ENCODE measurements around the gene CHCHD10.

The CHCHD10 gene

DNA sequence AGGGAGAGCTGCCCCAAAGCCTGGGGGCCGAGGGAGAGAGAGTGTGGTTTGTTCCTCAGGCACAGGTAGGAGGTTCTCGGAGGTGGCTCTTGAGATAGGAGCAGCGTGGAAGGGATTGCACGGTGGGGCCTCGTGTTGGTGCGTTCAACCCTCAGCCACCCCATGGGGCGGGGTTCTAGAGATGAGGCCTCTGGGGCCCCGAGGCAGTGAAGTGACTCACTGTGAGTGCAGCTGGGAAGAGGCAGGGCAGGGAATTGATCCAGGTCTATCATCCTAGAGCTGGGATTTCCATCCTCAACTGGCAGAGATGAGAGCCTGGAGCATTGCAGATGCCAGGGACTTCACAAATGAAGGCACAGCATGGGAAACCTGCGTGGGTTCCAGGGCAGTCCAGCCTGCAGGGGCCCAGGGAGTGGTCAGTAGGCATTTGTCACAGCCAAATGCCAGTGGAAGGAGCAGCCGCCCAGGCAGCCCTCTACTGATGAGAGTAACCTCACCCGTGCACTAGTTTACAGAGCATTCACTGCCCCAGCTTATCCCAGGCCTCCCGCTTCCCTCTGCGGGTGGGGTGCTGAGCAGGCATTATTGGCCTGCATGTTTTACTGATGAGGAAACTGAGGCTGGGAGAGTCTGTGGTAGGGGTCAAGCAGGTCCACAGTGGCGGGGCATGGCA lies 13.9 kb upstream of the CHCHD10 start:
- TF ChIP-seq, protein P1, sequence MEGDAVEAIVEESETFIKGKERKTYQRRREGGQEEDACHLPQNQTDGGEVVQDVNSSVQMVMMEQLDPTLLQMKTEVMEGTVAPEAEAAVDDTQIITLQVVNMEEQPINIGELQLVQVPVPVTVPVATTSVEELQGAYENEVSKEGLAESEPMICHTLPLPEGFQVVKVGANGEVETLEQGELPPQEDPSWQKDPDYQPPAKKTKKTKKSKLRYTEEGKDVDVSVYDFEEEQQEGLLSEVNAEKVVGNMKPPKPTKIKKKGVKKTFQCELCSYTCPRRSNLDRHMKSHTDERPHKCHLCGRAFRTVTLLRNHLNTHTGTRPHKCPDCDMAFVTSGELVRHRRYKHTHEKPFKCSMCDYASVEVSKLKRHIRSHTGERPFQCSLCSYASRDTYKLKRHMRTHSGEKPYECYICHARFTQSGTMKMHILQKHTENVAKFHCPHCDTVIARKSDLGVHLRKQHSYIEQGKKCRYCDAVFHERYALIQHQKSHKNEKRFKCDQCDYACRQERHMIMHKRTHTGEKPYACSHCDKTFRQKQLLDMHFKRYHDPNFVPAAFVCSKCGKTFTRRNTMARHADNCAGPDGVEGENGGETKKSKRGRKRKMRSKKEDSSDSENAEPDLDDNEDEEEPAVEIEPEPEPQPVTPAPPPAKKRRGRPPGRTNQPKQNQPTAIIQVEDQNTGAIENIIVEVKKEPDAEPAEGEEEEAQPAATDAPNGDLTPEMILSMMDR (IDR thresholded peaks at IDR 0.05) = no peak
- Histone ChIP-seq H3K4me3 (ENCODE audit: low read depth in 1 of 2, low read length in 1 of 2) (no peak overlapping the region), H3K4me1 (ENCODE audit: control insufficient read depth in 1 of 2, insufficient read depth in 1 of 2, low read depth in 1 of 2, low read length in 1 of 2) (peaks cover 4 to 6% of the 10 kb centered on the region in 2 experiments), H3K9me3 (no peaks in the 10 kb centered on the region), H3K36me3 (no peaks in the 10 kb centered on the region), H3K27ac (no peak overlapping the region), H3K27me3 (no peaks in the 10 kb centered on the region)

DNA sequence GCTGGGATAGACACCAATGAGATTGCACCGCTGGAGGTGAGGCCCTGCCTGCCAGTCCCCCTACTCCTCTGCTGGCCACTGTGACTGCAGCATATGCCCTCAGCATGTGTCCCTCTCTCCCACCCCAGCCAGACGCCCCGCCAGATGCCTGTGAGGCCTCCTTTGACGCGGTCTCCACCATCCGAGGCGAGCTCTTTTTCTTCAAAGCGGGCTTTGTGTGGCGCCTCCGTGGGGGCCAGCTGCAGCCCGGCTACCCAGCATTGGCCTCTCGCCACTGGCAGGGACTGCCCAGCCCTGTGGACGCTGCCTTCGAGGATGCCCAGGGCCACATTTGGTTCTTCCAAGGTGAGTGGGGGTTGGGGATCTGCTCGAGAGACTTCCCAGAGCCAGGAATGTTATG lies 13.3 kb upstream of the CHCHD10 start:
- TF ChIP-seq, protein P1 (IDR thresholded peaks at IDR 0.05) = no peak

DNA sequence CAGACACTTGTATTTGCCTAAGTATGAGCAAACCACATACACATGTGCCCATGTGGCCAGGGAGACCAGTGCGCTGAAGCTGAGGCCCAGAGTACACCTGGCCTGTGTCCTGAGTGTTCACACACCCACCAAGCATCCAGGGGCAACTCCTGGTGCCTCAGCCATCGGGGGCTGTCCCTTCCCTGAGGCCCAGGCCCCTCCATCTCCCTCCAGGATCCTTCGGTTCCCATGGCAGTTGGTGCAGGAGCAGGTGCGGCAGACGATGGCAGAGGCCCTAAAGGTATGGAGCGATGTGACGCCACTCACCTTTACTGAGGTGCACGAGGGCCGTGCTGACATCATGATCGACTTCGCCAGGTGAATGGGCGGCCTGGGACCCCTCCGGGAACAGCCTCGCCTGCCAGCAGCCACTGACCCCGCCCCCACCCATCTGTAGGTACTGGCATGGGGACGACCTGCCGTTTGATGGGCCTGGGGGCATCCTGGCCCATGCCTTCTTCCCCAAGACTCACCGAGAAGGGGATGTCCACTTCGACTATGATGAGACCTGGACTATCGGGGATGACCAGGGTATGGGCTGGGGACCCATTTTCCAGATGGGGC lies 12.5 kb upstream of the CHCHD10 start:
- no peaks in the 10 kb centered on the region for H3K36me3 ChIP-seq
- H3K27me3 ChIP-seq = peaks cover 9% of the 10 kb centered on the region
- TF ChIP-seq, protein P1 (IDR thresholded peaks at IDR 0.05) = no peak
- no peaks in the 10 kb centered on the region for H3K9me3 ChIP-seq
- H3K4me1 ChIP-seq (ENCODE audit: control insufficient read depth in 1 of 2, insufficient read depth in 1 of 2, low read depth in 1 of 2, low read length in 1 of 2) = no peaks in the 10 kb centered on the region
- H3K4me3 ChIP-seq (ENCODE audit: low read depth in 1 of 2, low read length in 1 of 2) = no peak overlapping the region
- no peak overlapping the region for H3K27ac ChIP-seq

More for the DNA sequence above, 13.3 kb upstream of the CHCHD10 start:
- no peak overlapping the region for H3K4me3 ChIP-seq (ENCODE audit: low read depth in 1 of 2, low read length in 1 of 2)
- H3K4me1 ChIP-seq (ENCODE audit: control insufficient read depth in 1 of 2, insufficient read depth in 1 of 2, low read depth in 1 of 2, low read length in 1 of 2) = peaks cover 0 to under 1% of the 10 kb centered on the region in 2 experiments
- H3K27me3 ChIP-seq = peaks cover under 1% of the 10 kb centered on the region
- no peak overlapping the region for H3K27ac ChIP-seq
- H3K36me3 ChIP-seq = no peaks in the 10 kb centered on the region
- no peaks in the 10 kb centered on the region for H3K9me3 ChIP-seq

DNA sequence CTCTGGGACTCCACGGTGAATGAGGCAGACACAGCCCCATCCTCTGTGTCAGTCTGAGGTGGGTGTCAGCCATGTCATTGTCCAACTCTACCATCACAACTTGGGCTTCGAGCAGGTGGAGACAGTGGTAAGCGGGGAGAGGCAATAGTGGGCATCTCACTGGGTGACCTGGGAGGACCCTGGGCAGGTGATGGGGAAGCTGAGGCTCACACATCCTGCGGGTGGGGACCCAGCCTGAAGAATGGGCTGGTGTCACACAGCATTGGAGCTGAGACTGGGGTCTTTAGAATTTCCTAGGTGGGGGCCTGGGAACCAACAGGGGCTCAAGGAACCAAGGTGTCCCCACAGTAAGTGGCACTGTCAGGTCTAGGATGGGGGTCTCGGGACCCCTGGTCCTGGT lies 12.0 kb upstream of the CHCHD10 start:
- Histone ChIP-seq H3K36me3 (no peaks in the 10 kb centered on the region), H3K27me3 (peaks cover 14% of the 10 kb centered on the region), H3K4me1 (ENCODE audit: control insufficient read depth in 1 of 2, insufficient read depth in 1 of 2, low read depth in 1 of 2, low read length in 1 of 2) (no peaks in the 10 kb centered on the region), H3K27ac (no peak overlapping the region), H3K9me3 (no peaks in the 10 kb centered on the region), H3K4me3 (ENCODE audit: low read depth in 1 of 2, low read length in 1 of 2) (no peak overlapping the region)
- TF ChIP-seq, protein P1 (IDR thresholded peaks at IDR 0.05) = no peak

DNA sequence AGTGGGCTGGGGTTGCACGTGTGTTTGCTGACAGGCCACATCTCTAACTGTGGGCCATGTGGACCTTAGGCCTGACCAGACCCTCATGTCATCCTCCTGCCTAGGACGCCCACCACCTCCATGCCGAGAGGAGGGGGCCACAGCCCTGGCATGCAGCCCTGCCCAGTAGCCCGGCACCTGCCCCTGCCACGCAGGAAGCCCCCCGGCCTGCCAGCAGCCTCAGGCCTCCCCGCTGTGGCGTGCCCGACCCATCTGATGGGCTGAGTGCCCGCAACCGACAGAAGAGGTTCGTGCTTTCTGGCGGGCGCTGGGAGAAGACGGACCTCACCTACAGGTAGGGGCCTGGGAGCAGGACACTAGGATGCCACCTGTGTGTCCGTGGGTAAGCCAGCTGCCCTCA lies 11.3 kb upstream of the CHCHD10 start:
- Histone ChIP-seq H3K4me1 (ENCODE audit: control insufficient read depth in 1 of 2, insufficient read depth in 1 of 2, low read depth in 1 of 2, low read length in 1 of 2) (no peaks in the 10 kb centered on the region), H3K36me3 (no peaks in the 10 kb centered on the region), H3K27me3 (peaks cover 20% of the 10 kb centered on the region), H3K4me3 (ENCODE audit: low read depth in 1 of 2, low read length in 1 of 2) (no peak overlapping the region), H3K9me3 (no peaks in the 10 kb centered on the region), H3K27ac (no peak overlapping the region)
- TF ChIP-seq, protein P1 (IDR thresholded peaks at IDR 0.05) = no peak
